Measurements from ENCODE around the gene DKKL1.
"Not testable (repeated sequence)": the region's sequence is repeated elsewhere in the genome, so short reads cannot be mapped to it uniquely, and the experiment has no call there.

The DKKL1 gene

DNA sequence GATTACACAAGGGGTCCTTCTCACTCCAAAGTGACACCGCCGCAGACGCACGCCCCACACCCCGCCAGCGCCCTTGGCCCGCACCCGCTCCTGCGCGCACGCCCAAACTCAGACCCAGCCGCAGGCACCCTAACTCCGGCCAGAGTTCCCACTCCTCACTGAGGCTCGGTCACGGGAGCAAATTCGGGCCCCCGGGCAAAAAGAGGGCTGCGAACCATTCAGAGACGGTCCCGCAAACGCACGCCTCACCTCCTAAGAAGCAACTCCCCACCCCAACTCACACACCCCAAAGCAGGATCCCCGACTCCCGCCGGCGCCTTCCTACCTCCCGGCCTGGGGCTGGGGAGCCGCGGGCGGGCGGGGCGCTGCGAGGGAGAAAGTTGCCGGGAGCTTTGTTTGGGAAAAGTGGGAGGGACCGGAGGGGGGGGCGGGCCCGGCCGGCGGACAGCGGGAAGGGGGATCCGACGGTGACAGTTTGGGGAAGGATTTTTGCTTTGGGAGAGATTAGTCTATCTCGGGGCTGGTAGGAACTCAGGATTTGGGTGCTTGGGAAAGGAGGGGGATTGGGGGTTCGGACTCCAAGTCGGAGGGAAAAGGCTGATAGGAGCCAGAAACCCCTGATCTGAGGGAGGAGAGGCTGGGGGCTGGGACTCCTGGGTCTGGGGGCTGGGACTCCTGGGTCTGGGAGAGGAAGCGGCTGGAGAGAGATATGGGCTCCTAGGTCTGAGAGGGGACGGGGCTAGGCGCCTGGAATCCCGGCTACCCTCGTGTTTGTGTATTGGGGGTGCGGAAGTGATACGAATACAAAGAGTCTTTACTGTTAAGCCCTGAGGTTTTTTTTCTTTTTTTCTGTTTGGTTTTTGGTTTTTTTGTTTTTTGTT lies 1.4 kb upstream of the DKKL1 start, which contains the start of gene TEAD2:
TSS of gene TEAD2 (minus strand) at position 369 of the 881 bp plus-strand sequence. CDS start 2,341 bp downstream, outside the sequence.
- no peak for DNase-seq (ENCODE audit: low read depth)

GRCh38 chr19:49362929-49363267 lies 779 bp upstream of the DKKL1 start:
- DNase-seq (ENCODE audit: low read depth) = no peak

DNA sequence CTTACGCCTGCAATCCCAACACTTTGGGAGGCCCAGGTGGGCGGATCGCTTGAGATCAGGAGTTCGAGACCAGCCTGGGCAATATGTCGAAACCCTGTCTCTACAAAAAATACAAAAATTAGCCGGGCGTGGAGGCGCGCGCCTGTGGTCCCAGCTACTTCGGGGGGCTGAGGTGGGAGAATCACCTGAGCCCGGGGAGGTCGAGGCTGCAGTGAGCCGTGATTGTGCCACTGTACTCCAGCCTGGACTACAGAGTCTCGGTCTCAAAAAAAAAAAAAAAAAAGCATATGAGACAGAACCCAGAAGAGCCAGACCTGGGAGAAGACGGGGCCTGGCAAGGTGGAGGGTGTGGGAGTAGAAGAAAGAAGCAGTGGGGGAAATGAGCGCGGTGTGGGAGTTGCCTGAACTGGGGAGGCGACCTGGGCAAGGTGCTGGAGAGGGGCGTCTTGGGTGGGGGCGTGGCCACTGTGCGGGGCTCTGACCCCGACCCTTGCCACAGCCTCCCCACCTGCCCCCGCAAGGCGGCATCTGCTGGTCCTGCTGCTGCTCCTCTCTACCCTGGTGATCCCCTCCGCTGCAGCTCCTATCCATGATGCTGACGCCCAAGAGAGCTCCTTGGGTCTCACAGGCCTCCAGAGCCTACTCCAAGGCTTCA lies 533 bp downstream of the DKKL1 start:
- DNase-seq (ENCODE audit: low read depth) = no peak

- DNase-seq (ENCODE audit: low read depth) = no peak
Measured at GRCh38 chr19:49366110-49366509, 2.4 kb downstream of the DKKL1 start.

- DNase-seq (ENCODE audit: low read depth) = no peak
Measured at GRCh38 chr19:49368711-49369358, 5.2 kb downstream of the DKKL1 start.

DNA sequence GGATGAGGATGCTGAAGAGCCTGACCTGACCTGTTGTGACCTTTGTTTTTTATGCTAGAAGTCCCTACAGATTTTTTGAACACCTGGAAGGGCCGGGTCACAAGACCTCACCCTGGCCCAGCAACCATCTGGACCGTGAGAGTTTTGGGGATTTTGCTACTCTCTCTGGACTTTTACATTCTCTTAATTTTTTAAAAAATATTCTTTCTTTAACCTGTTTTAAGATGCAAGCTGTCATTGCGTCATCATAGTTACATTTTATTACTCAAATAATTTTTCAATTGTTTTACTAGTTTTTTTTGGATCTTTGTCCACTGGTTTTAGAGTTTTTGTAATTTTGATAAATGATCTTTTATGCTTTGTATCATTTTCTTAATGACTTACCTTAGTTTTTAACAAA lies 7.5 kb downstream of the DKKL1 start:
- no peak for DNase-seq (ENCODE audit: low read depth)

DNA sequence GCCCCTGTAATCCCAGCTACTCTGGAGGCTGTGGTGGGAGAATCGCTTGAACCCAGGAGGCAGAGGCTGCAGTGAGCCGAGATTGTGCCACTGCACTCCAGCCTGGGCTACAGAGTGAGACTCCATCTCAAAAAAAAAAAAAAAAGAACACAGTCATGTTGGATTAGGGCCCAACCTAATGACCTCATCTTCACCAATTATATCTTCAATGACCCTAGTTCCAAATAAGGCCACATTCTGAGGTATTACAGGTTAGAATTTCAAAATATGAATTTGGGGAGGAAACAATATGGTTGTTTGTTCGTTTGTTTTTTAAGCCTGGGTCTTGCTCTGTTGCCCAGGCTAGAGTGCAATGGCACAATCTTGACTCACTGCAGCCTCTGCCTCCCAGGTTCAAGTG lies 9.5 kb downstream of the DKKL1 start:
- DNase-seq (ENCODE audit: low read depth) = not testable (repeated sequence)

DNA sequence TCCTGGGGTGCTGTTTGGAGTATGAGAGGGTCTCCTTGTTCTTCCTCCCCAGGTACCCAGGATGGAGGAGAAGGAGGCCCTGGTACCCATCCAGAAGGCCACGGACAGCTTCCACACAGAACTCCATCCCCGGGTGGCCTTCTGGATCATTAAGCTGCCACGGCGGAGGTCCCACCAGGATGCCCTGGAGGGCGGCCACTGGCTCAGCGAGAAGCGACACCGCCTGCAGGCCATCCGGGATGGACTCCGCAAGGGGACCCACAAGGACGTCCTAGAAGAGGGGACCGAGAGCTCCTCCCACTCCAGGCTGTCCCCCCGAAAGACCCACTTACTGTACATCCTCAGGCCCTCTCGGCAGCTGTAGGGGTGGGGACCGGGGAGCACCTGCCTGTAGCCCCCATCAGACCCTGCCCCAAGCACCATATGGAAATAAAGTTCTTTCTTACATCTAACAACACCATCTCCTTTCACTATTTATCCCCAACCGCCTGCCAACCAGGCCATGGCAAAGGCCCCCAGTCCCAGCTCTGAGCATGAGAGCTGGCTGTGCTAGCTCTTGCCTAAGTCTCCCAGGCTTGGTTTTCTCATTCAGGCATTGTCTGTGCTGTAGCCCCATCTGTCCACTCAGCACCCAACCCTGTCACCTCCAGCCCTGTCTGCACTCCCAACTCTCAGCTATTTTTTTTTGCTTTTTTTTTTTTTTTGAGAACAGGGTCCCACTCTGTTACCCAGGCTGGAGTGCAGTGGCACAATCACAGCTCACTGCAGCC lies 11.2 kb downstream of the DKKL1 start:
- no peak for DNase-seq (ENCODE audit: low read depth)

GRCh38 chr19:49378512-49378911 lies 14.8 kb downstream of the DKKL1 start:
- DNase-seq (ENCODE audit: low read depth) = no peak

- no peak for DNase-seq (ENCODE audit: low read depth)
Measured at GRCh38 chr19:49380391-49380790, 16.7 kb downstream of the DKKL1 start.

- no peak for DNase-seq (ENCODE audit: low read depth)
Measured at GRCh38 chr19:49382639-49383038, 19.0 kb downstream of the DKKL1 start.

DNA sequence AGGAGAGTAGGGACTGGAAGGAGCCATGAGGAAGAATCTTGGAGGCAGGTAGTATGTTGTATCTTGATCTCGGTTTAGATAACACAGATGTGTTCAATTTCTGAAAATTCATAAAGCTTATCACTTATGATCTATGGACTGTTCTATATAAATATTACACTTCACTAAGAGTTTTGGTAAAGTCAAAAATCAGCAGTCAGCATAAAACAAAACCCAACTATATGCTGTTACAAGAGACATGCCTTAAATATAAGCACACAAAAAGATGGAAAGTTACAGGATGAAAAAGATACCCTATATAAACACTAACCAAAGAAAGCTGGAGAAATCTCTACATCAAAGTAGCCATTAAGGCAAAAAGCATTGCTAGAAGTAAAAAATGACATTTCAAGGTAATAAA lies 19.9 kb downstream of the DKKL1 start:
- DNase-seq (ENCODE audit: low read depth) = no peak

- peak; percentile 72 for DNase-seq (ENCODE audit: low read depth)
Measured at GRCh38 chr19:49387936-49388372, 24.3 kb downstream of the DKKL1 start, which contains the start of gene KASH5. Gene KASH5, plus strand, starts transcription at chr19:49388249. Its CDS starts 2,635 bp downstream, at chr19:49390884.

DNA sequence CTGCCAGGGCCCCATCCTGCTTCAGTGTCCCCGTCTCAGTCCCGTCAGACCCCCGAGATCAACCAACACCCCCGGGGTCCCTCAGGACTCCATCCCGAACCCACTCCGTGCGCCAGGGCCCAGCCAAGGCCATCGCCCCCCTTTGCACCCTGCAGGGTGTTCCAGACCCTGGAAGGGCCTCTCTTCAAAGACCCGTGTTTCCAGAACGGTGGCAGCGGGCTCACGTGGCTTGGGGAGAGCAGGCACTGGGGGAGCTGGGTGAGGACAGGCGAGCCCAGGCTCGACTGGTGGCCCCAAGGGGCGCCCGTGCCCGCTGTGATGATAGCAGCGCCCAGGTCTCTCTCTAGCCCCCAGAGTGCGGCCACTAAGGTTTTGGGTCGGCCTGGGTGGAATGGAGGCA lies 25.7 kb downstream of the DKKL1 start:
- no peak for DNase-seq (ENCODE audit: low read depth)

DNA sequence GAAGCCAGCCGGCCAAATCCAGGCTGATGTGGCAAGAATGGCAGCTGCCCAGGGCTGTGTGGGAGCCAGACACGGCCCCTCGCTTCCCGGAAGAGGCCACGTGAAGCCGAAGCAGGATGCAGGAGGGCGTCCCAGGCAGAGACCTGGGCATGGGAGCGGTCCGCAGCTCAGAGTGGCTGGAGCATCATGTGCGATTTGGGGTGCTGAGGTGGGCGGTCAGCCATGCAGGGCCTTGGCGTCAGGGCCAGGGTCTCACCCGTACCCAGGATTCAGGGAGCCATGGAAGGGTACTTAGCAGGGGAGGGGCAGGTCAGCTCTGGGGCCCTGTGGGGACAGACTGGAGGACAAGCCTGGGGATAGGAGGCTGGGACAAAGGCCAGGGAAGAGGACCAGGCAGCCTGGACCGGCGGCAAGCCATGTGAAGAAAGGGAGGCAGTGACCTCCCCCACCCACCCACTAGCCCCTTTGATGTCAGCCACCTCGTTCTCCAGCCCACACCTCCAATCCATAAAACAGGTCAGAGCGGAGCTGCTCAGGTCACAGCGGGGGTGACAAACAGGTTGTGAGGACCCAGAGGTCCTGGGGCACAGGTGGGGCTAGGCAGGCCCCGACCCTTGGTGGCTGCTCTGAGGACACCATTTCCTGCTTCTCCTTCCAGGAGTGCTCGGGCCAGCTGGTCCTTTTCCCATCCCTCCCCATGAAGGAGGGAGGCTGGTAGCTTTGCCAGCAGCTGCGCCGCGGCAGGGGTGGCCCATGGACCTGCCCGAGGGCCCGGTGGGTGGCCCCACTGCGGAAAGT lies 26.7 kb downstream of the DKKL1 start:
- DNase-seq (ENCODE audit: low read depth) = no peak

GRCh38 chr19:49390929-49391359 lies 27.3 kb downstream of the DKKL1 start:
- no peak for DNase-seq (ENCODE audit: low read depth)

DNA sequence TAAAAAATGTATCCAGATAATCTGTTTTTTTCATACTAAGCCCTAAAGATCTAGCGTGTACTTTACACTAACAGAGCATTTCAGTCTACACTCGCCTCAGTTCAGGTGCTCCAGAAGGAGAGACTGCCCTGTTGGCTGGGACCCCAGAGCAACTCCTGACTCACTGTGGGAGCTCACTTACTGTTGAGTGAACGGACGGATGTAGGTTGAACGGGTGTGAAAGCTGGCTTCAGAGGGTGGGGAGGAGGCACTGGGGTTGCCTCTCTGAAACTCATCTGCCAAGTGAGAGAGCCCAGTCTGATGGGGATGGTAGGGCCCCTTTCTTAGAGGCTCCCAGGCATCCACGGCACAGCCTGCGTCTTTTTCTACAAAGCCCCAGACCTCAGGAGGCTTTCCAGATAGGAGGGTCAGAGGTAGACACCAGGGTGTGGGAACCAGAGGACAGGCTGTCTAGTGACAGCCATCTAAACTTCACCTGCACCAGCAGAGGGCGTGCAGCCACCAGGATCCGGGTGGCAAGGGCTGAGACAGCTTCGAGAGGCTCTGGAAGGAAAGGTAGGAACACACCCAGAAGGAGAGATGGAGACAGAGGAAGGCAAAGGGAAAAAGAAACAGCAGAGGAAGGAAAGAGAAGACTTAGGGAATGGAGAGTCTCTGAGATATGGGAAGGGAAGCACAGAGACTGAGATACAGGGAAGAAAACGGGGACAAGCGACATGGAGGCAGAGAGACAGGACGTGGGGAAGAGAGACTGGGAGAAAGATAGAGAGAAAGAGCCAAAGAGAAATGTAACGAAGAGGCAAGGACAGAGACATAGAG lies 28.1 kb downstream of the DKKL1 start:
- DNase-seq (ENCODE audit: low read depth) = peak; percentile 67

DNA sequence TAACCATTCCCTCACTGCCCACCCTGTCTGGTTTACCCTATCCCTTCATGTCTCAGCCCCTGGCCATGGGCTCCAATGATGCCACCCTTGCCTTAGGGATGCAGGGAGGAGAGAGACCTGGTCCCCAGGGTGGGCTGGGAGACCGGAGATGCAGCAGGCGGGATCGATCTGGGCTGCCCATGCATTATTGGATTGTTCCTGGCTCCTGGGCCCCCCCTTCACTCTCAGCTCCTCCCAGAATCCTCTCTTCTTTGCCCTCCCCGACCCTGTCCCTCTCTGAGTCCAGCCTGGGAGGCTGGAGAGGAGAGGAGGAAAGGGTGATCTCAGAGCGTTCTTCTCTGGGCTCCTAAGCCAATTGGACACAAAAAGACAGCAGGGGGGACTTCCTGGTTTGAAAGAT lies 30.2 kb downstream of the DKKL1 start:
- DNase-seq (ENCODE audit: low read depth) = no peak

DNA sequence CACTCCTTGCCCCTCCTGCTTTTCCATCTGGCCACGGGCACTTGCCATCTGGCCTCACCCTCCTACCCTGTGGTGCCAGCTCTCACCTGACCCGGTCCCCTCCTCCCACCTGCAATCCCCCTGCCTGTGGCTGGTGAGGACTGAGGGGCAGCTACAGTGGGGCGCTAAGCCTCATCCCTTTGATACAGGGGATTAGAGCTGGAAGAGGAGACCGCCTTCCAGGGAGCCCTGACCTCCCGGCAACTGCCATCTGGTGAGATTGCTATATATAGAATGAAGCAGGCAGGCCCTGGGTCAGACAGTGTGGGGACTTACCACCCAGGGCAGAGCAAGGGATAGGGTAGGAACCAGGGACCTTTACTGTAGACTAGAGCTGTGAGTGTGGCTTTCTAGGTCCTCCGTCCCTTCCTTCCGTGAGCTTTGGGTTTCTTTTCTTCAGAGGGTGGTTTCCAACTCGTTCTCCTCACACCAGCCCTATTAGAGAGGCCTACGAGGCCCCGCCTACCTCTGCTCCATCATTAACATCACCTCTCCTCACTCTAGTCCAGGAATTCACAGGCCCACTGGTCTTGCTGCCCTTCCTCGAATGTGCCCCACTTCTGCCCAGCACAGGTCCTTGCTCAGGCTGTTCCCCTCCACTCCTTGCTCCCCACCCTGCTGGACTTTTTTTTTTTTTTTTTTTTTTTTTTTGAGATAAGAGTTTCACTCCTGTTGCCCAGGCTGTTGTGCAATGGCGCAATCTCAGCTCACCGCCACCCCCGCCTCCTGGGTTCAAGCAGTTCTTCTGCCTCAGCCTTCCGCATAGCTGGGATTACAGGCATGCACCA lies 32.1 kb downstream of the DKKL1 start:
- DNase-seq (ENCODE audit: low read depth) = no peak
